Measurements from ENCODE around the gene AMPH. TPM values are rescaled to one million over a fixed set of nuclear protein-coding genes. Genes with fewer than 3 reads are reported as not detected.

The AMPH gene
- total and polyA plus RNA-seq, 9 of the 15 experiments (the other 6 are each of a cell fraction or from before 2014, with no cell fraction given), result 0.03 to 0.35 TPM; not detected in 7

GRCh38 chr7:38660427-38661099, 29.4 kb upstream of the AMPH start (continued):
- no peak for TF ChIP-seq MYBL2 (IDR thresholded peaks at IDR 0.05; ENCODE audit: low read depth)
- no peak for TF ChIP-seq MYBL2 (CRISPR knock-in tag; IDR thresholded peaks at IDR 0.05; ENCODE audit: borderline replicate concordance)
- no peak for TF ChIP-seq RFX7 (CRISPR knock-in tag; IDR thresholded peaks at IDR 0.05)
- no peak for TF ChIP-seq MBD2 (IDR thresholded peaks at IDR 0.05; ENCODE audit: borderline replicate concordance, low read depth)
- TF ChIP-seq RB1 (IDR thresholded peaks at IDR 0.05; ENCODE audit: low read depth), result peak; percentile 33; the same call in 1 of the 2 replicates
- no peak for TF ChIP-seq FOXP1 (CRISPR knock-in tag; IDR thresholded peaks at IDR 0.05)
- TF ChIP-seq STAG1 (CRISPR knock-in tag; IDR thresholded peaks at IDR 0.05; ENCODE audit: borderline replicate concordance), result peak; percentile 16; the same call in 1 of the 2 replicates
- no peak for TF ChIP-seq JUND (IDR thresholded peaks at IDR 0.05; ENCODE audit: borderline replicate concordance, low read depth, low read length)
- no peak for TF ChIP-seq JUND (tag; IDR thresholded peaks at IDR 0.05; ENCODE audit: borderline replicate concordance, low read depth, low read length)
- TF ChIP-seq RBM15 (IDR thresholded peaks at IDR 0.05; ENCODE audit: insufficient read depth, low read length), result no peak
- no peak for TF ChIP-seq RBFOX2 (IDR thresholded peaks at IDR 0.05; ENCODE audit: low read depth, low read length)
- no peak for TF ChIP-seq ZNF551 (CRISPR knock-in tag; IDR thresholded peaks at IDR 0.05)
- TF ChIP-seq TFE3 (CRISPR knock-in tag; IDR thresholded peaks at IDR 0.05), result no peak
- no peak for TF ChIP-seq HMBOX1 (IDR thresholded peaks at IDR 0.05)
- TF ChIP-seq ZNF668 (CRISPR knock-in tag; IDR thresholded peaks at IDR 0.05), result no peak
- no peak for TF ChIP-seq FOS (IDR thresholded peaks at IDR 0.05; ENCODE audit: extremely low read depth, insufficient read length)
- TF ChIP-seq SUPT5H (IDR thresholded peaks at IDR 0.05), result no peak
- TF ChIP-seq CBX3 (IDR thresholded peaks at IDR 0.05; ENCODE audit: borderline replicate concordance in 1 of 2, low read length in 2 of 2), result no peak
- TF ChIP-seq ARID4B (CRISPR knock-in tag; IDR thresholded peaks at IDR 0.05), result no peak
- TF ChIP-seq YY1 (IDR thresholded peaks at IDR 0.05; ENCODE audit: borderline replicate concordance in 1 of 3, control insufficient read depth in 1 of 3, extremely low read depth in 1 of 3, insufficient read depth in 3 of 3, insufficient read length in 1 of 3, insufficient replicate concordance in 2 of 3, low read depth in 1 of 3, low read length in 2 of 3), result peak in 1 of 3 experiments; percentile 43

All from K562 (cell line).